ENCODE data around the gene MRPS30.
"Not testable (repeated sequence)": the region's sequence is repeated elsewhere in the genome, so short reads cannot be mapped to it uniquely, and the experiment has no call there.

MRPS30 gene

GRCh38 chr5:44821164-44821563, 12.4 kb downstream of the MRPS30 start:
- DNase-seq (ENCODE audit: low read depth) = no peak

GRCh38 chr5:44824662-44825061, 15.9 kb downstream of the MRPS30 start:
- not testable (repeated sequence) for DNase-seq (ENCODE audit: low read depth)

GRCh38 chr5:44827681-44828080, 18.9 kb downstream of the MRPS30 start:
- no peak for DNase-seq (ENCODE audit: low read depth)

- DNase-seq (ENCODE audit: low read depth) = no peak
These were observed 20.0 kb downstream of the MRPS30 start for GRCh38 chr5:44828719-44829118.

GRCh38 chr5:44830951-44831350, 22.2 kb downstream of the MRPS30 start:
- DNase-seq (ENCODE audit: low read depth) = no peak

GRCh38 chr5:44833249-44833648, 24.5 kb downstream of the MRPS30 start:
- no peak for DNase-seq (ENCODE audit: low read depth)

GRCh38 chr5:44835693-44836092, 26.9 kb downstream of the MRPS30 start:
- no peak for DNase-seq (ENCODE audit: low read depth)

GRCh38 chr5:44839018-44839681, 30.4 kb downstream of the MRPS30 start:
- no peak for DNase-seq (ENCODE audit: low read depth)

- no peak for DNase-seq (ENCODE audit: low read depth)
These were observed 33.9 kb downstream of the MRPS30 start for GRCh38 chr5:44842496-44843282.

- DNase-seq (ENCODE audit: low read depth) = no peak
These were observed 36.0 kb downstream of the MRPS30 start for GRCh38 chr5:44844744-44845143.

GRCh38 chr5:44845777-44846176, 37.0 kb downstream of the MRPS30 start:
- no peak for DNase-seq (ENCODE audit: low read depth)

- no peak for DNase-seq (ENCODE audit: low read depth)
These were observed 38.6 kb downstream of the MRPS30 start for GRCh38 chr5:44847206-44847852.

GRCh38 chr5:44860267-44860666, 51.5 kb downstream of the MRPS30 start:
- no peak for DNase-seq (ENCODE audit: low read depth)

- no peak for DNase-seq (ENCODE audit: low read depth)
These were observed 54.1 kb downstream of the MRPS30 start for GRCh38 chr5:44862808-44863207.
